HG03175 (cell line): ENCODE measurements around the gene NUAK1.

Experiments used
- ATAC-seq: cut with Tn5 transposase; IDR thresholded peaks from one replicate; pipeline ENCODE4 v1.9.1; 2021; ENCODE audit warnings: mild to moderate bottlenecking, moderate library complexity; ENCODE audit not compliant: unreplicated experiment

NUAK1 gene

DNA sequence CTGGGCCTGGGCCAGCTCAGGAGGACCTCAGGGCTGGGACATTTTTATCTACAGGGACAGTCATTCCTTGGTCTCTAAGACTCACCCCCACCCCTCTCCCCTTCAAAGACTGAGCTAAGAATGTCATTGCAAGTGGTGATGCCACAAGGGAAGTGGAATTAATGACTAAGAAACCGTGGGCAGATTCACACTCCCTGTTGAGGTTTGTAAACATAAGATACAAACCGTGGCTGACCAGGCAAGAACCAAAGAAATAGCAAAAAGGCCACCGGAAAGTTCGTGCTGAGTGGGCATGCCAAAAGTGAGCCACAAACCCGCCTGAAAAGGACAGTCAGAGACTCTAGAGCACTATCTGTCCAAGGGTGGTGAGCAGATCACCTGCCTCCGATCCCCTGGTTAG lies 25.7 kb downstream of the NUAK1 start:
- no peak for ATAC-seq

DNA sequence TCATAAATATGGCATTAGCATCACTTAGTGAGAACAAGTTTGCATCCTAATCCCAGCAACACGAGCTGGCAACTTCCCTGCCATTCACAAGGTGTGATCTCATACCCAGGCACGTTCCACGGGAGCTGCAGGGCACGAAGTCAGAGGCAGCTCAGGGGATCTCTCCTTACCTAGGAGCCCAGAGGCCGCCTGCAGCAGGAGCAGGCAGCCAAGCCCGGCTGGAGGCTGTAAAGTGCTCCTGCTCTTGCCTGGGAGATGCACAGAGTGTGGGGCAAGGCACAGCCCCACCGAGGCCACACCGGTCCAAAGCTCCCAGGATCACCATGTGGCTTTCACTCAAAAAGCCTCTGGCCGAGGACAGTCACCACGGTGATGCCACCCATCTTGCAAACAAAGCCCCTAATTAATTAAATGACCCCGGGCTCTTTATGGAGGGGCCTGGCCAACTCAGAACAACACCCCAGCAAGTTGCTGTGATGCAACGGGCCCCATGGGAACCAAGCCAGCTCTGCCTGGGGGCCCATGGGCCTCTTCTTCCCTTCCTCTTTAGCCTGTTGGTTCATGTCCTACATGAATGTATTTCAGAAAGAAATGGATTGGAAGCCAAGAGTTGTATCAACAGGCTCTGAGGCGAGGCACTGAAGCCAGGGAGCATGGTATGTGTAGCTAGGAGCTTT lies 26.5 kb downstream of the NUAK1 start:
- ATAC-seq: no peak

DNA sequence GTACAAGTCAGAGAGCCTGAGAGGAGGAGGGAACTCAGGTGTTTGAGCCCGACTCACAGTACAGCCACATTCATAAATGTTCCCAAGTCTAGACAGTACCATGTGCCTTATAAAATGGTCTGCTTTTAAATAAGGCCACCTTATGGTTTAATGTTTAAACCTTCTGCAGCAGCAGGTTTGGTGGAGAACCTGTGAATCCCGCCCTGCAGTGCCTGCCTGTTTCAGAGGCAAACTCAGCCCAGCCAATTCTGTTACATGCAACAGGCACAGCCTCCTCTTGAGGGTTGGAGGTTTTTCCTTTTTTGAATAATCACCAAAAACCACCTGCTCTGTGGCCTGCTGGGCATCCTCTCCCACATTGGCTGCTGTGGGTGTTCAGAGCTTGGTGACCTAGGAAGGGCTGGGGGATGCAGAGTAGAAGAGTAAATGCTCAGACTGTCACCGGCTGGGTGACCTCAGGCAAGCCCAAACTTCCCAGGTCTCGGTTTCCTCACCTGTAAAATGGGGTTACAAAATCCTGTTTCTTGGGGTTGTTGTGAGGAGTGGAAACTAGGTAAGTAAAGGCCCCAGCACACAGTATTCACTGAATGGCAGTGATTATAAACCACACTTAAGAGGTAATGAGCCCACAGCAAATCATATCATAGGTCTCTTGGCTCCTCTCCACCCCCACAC lies 28.0 kb downstream of the NUAK1 start:
- no peak for ATAC-seq

DNA sequence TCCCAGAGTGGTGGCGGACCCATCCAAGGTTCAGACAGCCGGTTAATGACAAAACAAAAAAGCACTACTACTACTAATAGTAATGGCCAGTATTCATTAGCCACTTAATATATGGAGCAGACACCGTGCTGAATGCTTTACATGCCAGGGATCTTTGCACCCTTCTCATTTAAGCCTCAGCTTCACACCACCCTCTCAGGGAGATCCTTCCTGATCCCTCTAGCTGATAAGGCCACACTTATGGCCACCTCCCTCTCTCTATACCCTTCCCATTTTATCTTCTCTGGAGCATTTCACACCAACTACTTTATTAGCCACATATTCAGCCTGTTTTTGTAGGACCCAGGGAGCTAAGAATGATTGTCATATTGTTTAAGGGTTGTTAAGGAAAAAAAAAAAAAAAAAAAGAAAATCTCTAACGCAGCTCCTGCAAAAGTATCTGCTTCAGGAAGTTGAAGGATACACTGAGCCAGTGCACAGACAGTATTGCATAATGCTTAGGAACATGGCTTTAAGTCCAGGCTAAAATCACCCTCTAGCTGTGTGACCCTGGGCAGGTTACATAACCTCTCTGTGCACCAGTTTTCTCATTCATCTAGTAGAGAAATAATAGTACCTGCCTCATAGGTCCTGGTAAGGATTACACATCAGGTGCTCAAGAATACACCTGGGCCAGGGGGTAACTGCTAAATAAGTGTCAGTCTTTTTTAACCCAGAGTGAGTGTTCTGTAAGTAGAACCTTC lies 29.4 kb downstream of the NUAK1 start:
- no peak for ATAC-seq

DNA sequence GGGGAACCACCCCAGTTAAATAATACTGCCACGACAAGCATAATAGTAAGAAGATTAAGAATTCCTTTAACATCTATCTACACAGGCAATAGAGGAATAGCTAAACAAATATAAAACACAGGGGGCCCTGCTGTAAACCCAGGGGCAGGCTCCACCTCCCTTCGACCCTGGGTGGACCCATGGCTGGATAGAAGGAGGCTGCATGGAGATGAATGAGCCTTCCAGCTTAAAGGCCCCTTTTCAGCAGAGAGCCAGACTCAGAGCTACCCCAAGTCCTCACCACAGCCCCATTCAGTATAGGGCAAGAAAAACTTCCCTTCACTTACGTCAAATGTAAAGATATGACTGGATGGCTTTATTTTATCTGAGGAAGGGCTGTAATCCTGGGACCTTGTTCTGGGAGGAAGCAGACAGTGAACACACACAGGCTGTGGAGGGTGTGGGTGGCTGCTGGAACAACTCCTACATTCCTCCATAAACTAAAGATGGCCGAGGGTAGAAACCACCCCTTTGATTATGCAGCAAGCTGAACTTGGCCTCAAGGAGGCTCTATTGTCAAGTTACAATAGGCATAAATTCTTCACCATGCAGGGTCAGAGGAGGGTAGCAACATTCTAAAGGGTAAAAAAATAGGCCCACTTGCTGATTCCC lies 30.4 kb downstream of the NUAK1 start:
- no peak for ATAC-seq

DNA sequence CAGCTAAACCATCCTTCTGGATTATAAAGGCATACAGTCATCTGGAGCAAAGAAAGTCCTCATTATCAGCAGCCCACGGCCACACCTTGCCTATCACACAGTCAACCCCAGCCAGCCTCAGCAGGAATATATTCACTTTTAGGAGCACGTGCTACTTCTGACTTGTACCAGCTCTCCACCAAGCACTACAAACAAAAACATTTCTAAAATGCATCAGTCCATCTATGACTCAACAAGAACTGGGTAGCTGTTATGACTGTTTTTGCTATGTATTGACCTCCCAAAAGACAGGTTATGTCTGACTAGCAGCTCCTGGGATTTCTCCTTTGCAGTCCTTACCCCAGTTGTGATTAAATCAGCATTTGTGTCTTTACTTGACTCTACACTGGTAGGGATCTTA lies 31.2 kb downstream of the NUAK1 start:
- ATAC-seq: no peak

DNA sequence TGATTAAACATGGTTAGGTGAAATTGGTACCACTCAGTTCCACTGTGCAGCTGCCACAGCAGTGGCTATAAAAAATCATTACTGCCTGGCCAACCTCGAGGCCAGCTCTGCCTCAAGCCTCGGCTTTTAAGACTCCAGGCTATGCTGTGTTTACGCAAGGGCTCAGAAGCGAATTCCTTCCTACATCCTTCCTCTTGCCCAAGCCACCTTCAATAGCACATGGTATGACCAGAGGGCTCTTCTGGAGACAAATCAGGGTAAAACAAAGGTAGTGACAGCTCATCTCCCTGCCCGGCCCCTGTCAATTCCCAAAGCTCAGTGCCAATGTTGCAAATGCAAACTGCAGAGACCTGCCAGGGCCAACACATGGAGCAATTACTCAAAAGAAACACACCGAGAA lies 31.9 kb downstream of the NUAK1 start:
- ATAC-seq: no peak

DNA sequence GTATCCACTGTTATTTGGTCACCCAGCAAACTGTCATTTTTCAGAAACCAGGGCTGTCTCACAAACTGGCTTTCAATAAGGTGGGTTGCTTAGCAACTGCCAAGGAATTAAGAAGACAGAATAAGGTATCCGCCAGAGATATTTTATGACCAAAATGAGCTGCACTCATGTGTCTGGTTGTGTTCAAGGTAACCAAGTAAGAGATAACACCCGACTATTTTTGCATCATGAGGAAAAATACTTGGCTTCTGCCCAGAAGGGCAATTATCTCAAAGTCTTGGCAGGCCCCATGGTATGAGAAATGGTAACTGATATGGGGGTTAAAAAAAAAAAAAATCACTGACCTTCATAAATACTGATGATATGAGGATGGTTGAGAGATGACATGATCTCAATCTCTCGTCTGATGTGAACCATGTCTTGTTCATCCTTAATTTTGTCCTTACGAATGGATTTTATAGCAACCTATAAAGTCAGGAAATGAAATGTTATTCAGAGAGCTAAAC lies 32.6 kb downstream of the NUAK1 start:
- no peak for ATAC-seq

DNA sequence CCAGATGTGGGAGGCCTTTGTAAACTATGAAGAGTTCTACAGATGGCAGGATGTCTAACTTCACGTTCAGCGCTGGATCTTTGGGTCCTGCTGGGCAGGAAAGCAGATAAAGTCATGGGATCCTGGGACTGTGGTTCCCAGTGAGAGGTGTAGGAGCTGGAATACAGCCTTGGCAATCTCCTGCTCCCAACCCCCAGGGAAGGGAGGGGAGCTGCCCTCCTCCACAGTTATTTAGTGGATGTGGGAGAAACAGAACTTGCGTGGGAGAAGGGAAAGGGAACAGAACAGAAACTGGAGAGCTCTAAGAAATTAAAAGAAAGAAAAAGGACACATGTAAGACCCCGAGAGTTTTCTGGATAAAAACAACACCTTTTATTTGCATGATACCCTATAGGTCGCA lies 37.0 kb downstream of the NUAK1 start:
- no peak for ATAC-seq

DNA sequence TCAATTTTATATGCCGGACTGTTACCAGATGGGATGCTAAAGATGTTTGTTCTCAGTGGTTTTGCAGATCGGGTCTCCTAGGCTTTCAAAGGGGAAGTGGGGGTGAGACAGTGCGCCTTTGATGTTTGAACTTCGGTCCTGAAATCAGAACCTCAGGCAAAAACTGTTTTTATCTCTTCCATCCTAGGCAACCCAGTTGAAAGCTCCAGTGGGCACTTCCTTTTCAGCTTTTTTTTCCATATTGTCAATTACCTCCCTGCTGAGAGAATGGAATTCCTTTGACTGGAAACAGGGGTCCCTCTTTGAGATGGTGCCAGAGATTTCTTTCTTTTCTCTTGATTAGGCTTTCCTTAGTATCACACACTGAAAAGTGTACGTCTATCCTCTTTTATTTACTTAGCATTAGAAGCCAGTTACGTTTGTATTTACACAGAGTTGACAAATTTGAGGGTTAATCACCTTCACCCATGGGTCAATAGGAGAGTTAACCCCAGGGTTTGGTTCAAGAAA lies 40.0 kb downstream of the NUAK1 start:
- no peak for ATAC-seq

DNA sequence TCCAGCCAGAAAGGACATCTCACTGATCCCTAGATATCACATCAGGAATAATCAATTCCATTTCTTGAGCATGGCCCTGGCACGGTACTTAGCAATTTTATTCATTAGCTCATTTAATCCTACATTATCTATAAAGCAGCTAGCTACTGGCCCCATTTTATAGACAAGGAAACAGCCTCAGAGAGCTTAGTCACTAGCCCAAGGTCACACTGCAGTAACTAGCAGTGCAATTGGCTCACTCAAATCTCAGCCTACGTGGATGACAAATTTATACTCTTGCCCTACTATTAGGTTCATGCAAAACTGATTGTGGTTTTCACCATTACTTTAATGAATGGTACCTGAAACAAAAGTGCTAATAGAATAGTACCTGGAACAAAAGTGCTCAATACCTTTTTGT lies 41.7 kb downstream of the NUAK1 start:
- ATAC-seq: no peak

DNA sequence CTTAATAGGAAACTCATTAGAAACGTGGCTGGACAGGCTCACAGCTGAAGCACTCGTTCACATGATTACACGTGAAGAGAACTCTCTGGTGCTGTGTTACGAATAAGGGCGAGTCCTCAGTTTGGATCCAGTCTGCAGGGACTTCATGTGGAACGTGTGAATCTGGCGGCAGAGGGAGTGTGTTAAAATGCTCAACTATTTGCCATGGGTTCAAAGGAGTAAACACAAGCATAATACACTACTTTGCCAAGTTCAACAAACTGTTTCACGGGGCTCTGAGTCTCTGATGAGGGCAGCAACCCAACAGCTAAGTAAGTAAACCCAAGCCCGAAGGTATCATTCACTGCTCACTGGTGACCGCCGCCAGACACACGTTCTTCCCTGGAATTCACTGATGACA lies 42.4 kb downstream of the NUAK1 start:
- no peak for ATAC-seq

DNA sequence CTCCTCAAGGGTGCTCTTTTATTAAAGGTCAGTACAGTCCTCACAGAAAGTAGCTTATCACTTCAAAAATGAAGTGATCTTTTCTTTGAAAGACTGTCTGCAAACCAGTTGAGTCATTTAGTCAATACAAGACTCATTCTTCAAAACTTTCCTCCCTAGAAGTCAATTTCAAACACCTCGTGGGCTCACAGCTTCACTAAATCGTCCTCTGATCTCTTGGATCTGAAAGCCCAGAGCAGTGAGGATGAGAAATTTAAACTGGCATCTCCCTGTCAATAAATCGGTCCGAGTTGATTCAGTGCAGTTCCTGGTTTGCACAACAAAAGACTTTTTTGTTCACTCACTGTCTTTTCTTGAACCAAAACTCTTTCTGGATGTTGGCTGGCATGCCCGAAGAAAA lies 44.5 kb downstream of the NUAK1 start:
- no peak for ATAC-seq

DNA sequence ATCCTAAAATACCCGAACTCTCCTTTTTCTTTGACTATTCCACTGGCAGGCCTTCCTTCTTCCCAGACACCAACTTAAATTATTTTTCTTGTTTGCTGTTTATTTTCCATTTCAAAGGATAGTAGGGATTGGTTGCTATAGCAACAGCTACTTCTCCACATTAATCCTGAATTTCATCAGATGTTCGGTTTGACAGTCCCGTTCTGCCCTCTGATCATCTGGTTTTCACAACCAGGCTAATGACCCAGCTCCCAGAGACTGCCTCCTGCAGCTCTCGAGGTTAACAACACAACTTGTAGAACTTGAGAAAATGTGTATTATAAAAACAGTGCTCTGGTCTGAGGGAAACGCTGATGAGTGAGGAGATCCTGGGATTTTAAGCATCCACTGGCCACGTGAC lies 45.5 kb downstream of the NUAK1 start:
- no peak for ATAC-seq

DNA sequence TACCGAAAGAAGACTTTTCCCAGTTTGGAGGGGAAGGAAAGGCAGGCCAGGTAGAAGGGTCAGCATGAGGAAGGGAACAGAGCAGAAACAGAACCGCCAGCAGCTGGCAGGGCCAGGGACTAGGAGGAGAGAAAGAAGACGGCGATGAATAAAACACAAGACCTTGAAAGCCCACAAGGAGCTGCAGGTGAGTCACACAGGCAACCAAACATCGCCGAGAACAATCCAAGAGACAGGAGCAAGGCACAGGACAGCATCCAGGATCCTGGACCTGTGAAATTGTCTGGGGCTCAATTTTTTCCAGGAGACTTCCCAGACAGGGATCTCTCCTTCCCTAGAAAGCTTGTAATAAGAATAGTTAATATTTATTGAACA lies 47.3 kb downstream of the NUAK1 start:
- no peak for ATAC-seq

DNA sequence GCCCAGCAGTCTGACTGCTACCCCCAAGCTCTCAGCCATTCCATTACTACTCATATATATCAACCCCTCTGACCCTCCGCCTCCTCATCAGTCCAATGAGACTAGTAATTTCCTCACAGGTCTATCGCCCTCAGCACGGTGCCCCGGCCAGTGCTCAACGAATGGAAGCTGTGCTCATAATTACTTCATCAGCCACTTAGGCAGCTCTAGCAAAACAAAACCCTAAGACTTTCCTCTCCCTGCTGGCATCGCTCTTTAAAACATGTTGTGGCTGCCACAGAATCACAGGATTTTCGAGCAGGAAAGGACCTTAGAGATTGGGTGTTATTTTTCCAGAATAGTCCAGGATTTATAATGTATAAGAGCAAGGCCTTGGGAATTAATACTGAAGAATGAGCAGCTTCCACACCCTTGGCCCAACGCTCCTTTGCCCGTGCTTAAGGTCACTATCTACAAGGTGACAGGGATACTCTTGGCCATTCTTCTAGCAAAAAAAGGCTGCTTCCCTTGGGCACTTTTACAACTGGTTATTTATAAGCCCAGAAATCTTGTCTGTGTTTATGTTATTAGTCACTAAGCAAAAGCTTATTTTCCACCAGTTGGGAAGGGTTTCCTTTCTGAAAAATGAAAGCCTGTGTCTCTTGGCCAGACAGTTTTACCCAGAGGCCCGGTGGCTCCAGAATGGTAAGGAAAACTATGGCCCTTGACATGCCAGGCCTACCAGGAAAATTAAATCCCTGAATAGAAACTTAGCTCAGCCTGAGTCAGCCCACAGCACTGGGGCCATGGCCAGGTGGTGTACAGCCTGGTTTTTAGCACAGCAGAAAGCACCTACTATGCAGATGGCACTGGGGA lies 47.9 kb downstream of the NUAK1 start:
- no peak for ATAC-seq

DNA sequence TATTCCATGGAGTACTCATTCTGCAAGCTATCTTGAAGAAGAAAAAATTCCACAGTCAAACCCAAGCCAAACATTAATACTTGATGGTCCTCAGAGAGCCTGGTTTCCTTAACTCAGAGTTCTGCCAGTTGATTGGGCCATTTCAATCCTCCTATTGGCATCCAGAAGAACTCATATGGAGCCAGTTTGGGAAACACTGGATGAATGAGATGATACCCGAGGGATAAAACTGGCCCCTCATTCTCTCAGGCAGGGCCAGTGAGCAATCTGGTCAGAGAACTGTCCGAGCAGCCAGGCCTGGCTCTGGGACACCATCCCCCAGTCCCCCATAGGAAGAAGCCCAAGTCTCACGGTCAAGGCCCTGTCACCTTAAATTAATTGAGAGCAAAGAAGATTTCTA lies 48.8 kb downstream of the NUAK1 start:
- ATAC-seq: no peak

DNA sequence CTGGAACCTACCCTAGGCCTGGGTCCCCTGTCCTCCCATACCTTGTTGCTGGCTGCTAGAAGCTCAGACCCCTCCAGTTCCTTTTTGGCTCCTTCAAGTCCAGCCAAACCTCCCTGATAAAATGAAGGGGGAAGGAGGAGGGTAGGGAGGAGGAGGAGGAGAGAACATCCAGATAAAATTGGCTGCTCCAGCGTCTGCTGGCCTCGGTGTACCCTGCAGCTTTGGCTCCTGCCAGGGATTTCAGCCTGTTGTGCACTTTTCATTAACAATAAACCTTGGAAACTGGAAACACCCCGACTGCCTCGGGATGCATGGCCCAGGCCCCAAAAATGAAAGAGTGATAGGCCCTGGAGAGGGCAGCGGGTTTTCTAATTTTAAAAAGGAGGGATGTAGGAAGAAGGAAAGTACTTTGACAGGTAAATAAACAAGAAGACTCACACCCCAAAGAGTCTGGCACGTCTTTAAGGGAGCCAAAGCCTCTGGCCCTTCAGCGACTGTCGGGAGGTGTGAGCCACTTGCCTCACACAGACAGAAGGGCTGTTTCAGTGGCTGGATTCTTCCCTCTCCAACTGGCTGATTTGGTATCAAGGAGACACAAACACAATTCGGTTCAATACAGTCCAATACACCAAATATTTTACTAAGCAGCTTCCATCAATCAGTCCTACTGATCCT lies 49.8 kb downstream of the NUAK1 start:
- no peak for ATAC-seq

DNA sequence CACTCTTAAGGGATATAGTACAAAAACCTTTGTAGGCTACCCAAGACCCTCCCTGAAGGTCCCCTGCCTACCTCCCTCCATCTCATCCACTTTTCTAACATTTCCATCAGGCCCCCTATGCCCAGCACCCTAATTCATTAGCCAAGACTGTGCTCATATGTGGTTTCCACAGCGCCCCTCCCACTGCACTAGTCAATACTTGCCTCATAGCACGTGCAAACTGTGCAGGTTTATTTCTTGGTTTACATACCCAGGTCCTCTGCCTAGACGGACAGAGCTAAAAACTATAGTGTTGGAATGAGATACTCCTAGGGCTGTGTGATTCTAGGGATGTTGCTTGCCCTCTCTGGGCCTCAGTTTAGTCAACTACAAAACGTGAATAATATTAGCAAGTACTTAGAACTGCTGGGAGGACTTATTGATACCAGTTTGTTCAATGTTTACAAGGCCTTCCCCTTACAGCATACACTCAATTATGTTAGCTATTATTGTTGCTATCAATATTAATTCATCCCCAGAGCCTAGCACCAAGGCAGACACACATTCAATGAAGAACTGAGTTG lies 50.4 kb downstream of the NUAK1 start:
- no peak for ATAC-seq

DNA sequence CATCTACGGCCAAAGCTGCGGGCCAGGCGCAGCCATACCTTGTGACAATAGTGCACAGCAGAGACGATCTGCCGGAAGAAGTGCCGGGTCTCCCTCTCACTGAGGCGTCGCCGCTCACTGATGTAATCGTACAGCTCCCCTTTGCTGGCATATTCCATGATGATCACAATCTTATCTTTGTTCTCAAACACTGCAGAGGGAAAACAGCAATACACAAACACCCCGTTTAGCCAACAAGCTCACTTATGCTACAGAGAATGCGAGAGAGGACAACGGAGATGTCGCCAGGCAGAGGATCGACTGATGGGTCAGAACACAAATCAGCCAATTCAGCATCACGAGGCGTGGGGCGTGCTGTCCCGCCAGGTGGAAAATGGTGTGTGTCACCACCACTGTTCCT lies 52.1 kb downstream of the NUAK1 start:
- ATAC-seq: no peak
